HepG2 (cell line): ENCODE data around the gene EXOSC9. TPM values are rescaled to one million over a fixed set of nuclear protein-coding genes. Genes with fewer than 3 reads are reported as not detected.

Experiments
- ATAC-seq: fragments of 200-7000 bp; cut with Tn5 transposase; 3 replicates; pipeline ENCODE4 v1.9.1; 2020; ENCODE audit warnings: mild to moderate bottlenecking, moderate library complexity
- BruUV-seq: library from RNA; stranded (reverse); fragments of 400-500 nt; replicated peaks from 2 replicates; lab custom pipeline; 2021; lab: Mats Ljungman, UMichigan
- CTCF ChIA-PET: fragments of 300-600 bp; formaldehyde crosslinking; extraction: SDS; loops from one replicate; lab custom pipeline; 2021; ENCODE audit warnings: low total read pairs, inconsistent platforms, low intra/inter-chr PET ratio; lab: Yijun Ruan, JAX
- POLR2A ChIA-PET: fragments of 350-600 bp; sonication (Branson Sonifier 250); formaldehyde crosslinking; loops from one replicate; lab custom pipeline; 2020; ENCODE audit warnings: antibody characterized with exemption, inconsistent platforms; lab: Yijun Ruan, JAX
- DNase-seq: peaks from one replicate; pipeline ENCODE4 v3.0.0-alpha.2; 2015; ENCODE audit warnings: low spot score
- FAIRE-seq: peaks from 3 replicates; lab custom pipeline; 2011; peaks lifted over from hg19 to GRCh38; lab: Jason Lieb, UNC
- H2AFZ ChIP-seq: one replicate; pipeline ENCODE4 v1.6.1; 2011; ENCODE audit warnings: low read length, inconsistent platforms
- H3K27ac ChIP-seq: fragments of 300-600 bp; 3 replicates; pipeline ENCODE4 v1.8.0; 2011; ENCODE audit warnings: mixed run types, mild to moderate bottlenecking, mixed read lengths, low read length, inconsistent platforms; ENCODE audit not compliant: insufficient read depth; ENCODE audit errors: extremely low read length
- H3K27me3 ChIP-seq, 2 experiments: fragments of 200-600 bp in 1 of 2; 2 replicates in 1 of 2; 3 replicates in 1 of 2; pipeline versions ENCODE4 v1.6.0 to v1.8.0; 2011; ENCODE audit warnings: low read length in 2 of 2, mild to moderate bottlenecking in 2 of 2, moderate library complexity in 2 of 2, inconsistent platforms in 1 of 2; ENCODE audit not compliant: insufficient read depth in 2 of 2, control insufficient read depth in 1 of 2
- H3K36me3 ChIP-seq, 2 experiments: fragments of 200-600 bp in 1 of 2; replicated peaks in 1 of 2; 2 replicates in 1 of 2; 3 replicates in 1 of 2; pipeline versions ENCODE4 v1.5.1 to v1.8.0; 2011; ENCODE audit warnings: low read length in 2 of 2, inconsistent platforms in 1 of 2; ENCODE audit not compliant: insufficient read depth in 2 of 2, control insufficient read depth in 1 of 2
- H3K4me1 ChIP-seq: 2 replicates; pipeline ENCODE4 v1.5.1; 2012; ENCODE audit warnings: low read length, inconsistent platforms; ENCODE audit not compliant: insufficient read depth
- H3K4me2 ChIP-seq: 2 replicates; pipeline ENCODE4 v1.6.0; 2011; ENCODE audit warnings: low read depth, low read length, inconsistent platforms
- H3K4me3 ChIP-seq, 3 experiments: fragments of 200-600 bp in 1 of 3; sonication (generic), shearing (Covaris generic) in 1 of 3; replicated peaks in 1 of 3; 2 replicates each; pipeline ENCODE4 v1.5.1; 2011 to 2016; ENCODE audit warnings: low read length in 3 of 3, inconsistent platforms in 2 of 3, low read depth in 2 of 3, mild to moderate bottlenecking in 2 of 3, control low read depth in 1 of 3, mixed read lengths in 1 of 3; ENCODE audit not compliant: insufficient read depth in 1 of 3
- H3K79me2 ChIP-seq: one replicate; pipeline ENCODE4 v1.6.1; 2011; ENCODE audit warnings: low read length, inconsistent platforms; ENCODE audit not compliant: insufficient read depth
- H3K9ac ChIP-seq: 2 replicates; pipeline ENCODE4 v1.6.0; 2011; ENCODE audit warnings: mild to moderate bottlenecking, low read depth, low read length, inconsistent platforms; ENCODE audit not compliant: insufficient read depth
- H3K9me3 ChIP-seq: 2 replicates; pipeline ENCODE4 v1.5.1; 2012; ENCODE audit warnings: mild to moderate bottlenecking, low read length
- H4K20me1 ChIP-seq: 2 replicates; pipeline ENCODE4 v1.6.0; 2011; ENCODE audit warnings: inconsistent platforms, mild to moderate bottlenecking, low read length, moderate library complexity; ENCODE audit not compliant: insufficient read depth
- BATF2 ChIP-seq: sonication (generic); formaldehyde crosslinking; IDR thresholded peaks from 2 replicates; pipeline ENCODE4 v1.8.0; 2022; ENCODE audit warnings: mild to moderate bottlenecking, missing genetic modification reagents, moderate library complexity
- CC2D1A ChIP-seq: sonication (generic); formaldehyde crosslinking; IDR thresholded peaks from 2 replicates; pipeline ENCODE4 v1.8.1; 2023; ENCODE audit warnings: mild to moderate bottlenecking, missing genetic modification reagents
- GFI1 ChIP-seq: sonication (generic); formaldehyde crosslinking; IDR thresholded peaks from 2 replicates; pipeline ENCODE4 v1.5.0; 2020; ENCODE audit warnings: missing genetic modification reagents, mild to moderate bottlenecking, borderline replicate concordance
- HMGXB3 ChIP-seq: sonication (generic); formaldehyde crosslinking; IDR thresholded peaks from 2 replicates; pipeline ENCODE4 v1.4.0; 2020; ENCODE audit warnings: missing genetic modification reagents, borderline replicate concordance
- HOXA7 ChIP-seq: sonication (generic); formaldehyde crosslinking; IDR thresholded peaks from 2 replicates; pipeline ENCODE4 v1.8.1; 2022; ENCODE audit warnings: mild to moderate bottlenecking, missing genetic modification reagents, moderate library complexity
- MAFF ChIP-seq: IDR thresholded peaks from 2 replicates; pipeline ENCODE4 v1.6.1; 2011; ENCODE audit warnings: low read depth, low read length, improper control_type of control experiment
- MNT ChIP-seq: fragments of 450-650 bp; IDR thresholded peaks from 2 replicates; pipeline ENCODE4 v1.6.1; 2016
- MXI1 ChIP-seq: IDR thresholded peaks from 3 replicates; pipeline ENCODE4 v1.6.1; 2012; ENCODE audit warnings: low read depth, low read length, inconsistent platforms, borderline replicate concordance
- NR2F1 ChIP-seq, 2 experiments: fragments of 450-650 bp in 1 of 2; formaldehyde crosslinking in 1 of 2; IDR thresholded peaks; 2 replicates each; pipeline versions ENCODE4 v1.5.0 to v1.6.1; 2016 to 2020; ENCODE audit warnings: mild to moderate bottlenecking in 1 of 2, missing compliant biosample characterization in 1 of 2, missing genetic modification reagents in 1 of 2, moderate library complexity in 1 of 2
- RORA ChIP-seq: sonication (generic); formaldehyde crosslinking; IDR thresholded peaks from 2 replicates; pipeline ENCODE4 v1.5.0; 2020; ENCODE audit warnings: mild to moderate bottlenecking, missing genetic modification reagents, moderate library complexity
- SOX13 ChIP-seq, 3 experiments: fragments of 450-650 bp in 1 of 3; sonication (generic) in 1 of 3; formaldehyde crosslinking in 1 of 3; IDR thresholded peaks in 2 of 3; conservative IDR thresholded peaks in 1 of 3; 2 replicates each; pipeline versions ENCODE4 v1.5.0 to v1.6.1; 2016 to 2020; ENCODE audit warnings: antibody characterized with exemption in 1 of 3, mild to moderate bottlenecking in 1 of 3, missing compliant biosample characterization in 1 of 3, missing genetic modification reagents in 1 of 3, moderate library complexity in 1 of 3
- TBL1XR1 ChIP-seq: fragments of 150-350 bp; IDR thresholded peaks from 2 replicates; pipeline ENCODE4 v1.6.1; 2014; ENCODE audit warnings: borderline replicate concordance, low read length; ENCODE audit not compliant: partially characterized antibody
- ZBTB7A ChIP-seq: sonication (generic); formaldehyde crosslinking; IDR thresholded peaks from 2 replicates; pipeline ENCODE4 v1.8.0; 2022; ENCODE audit warnings: mild to moderate bottlenecking, missing genetic modification reagents
- ZFP62 ChIP-seq: sonication (generic); formaldehyde crosslinking; IDR thresholded peaks from 2 replicates; pipeline ENCODE4 v1.4.0; 2020; ENCODE audit warnings: missing genetic modification reagents
- ZNF546 ChIP-seq: sonication (generic); formaldehyde crosslinking; conservative IDR thresholded peaks from 2 replicates; pipeline ENCODE4 v1.8.1; 2023; ENCODE audit warnings: mild to moderate bottlenecking, missing genetic modification reagents
- ZNF839 ChIP-seq: sonication (generic); formaldehyde crosslinking; IDR thresholded peaks from 2 replicates; pipeline ENCODE4 v1.4.0; 2020; ENCODE audit warnings: missing genetic modification reagents, mild to moderate bottlenecking, borderline replicate concordance
- ZSCAN21 ChIP-seq: sonication (generic); formaldehyde crosslinking; IDR thresholded peaks from 2 replicates; pipeline ENCODE4 v1.8.0; 2022; ENCODE audit warnings: mild to moderate bottlenecking, missing genetic modification reagents, moderate library complexity, borderline replicate concordance
- WGBS: methylation state at CpG from one replicate; pipeline ENCODE4 v1.1.6; 2017; ENCODE audit warnings: low lambda C conversion rate; 5-methylcytosine and 5-hydroxymethylcytosine counted together
- in situ Hi-C: cut with HindIII; loops from 2 replicates; pipeline ENCODE4 v1.10.0; 2017; ENCODE audit warnings: low pct_unique_long_range_greater_than_20kb; ENCODE audit not compliant: extremely low pct_ligation_motif_present
- intact Hi-C: fragments of 100-400 bp; cut with micrococcal nuclease; formaldehyde crosslinking; loops from one replicate; pipeline ENCODE4 v1.10.0; 2022; ENCODE audit not compliant: unreplicated experiment
- polyA plus RNA-seq, 8 experiments: library from polyadenylated mRNA; depleted of rRNA in 3 of 8; stranded (reverse) in 7 of 8; unstranded in 1 of 8; fragments of >200 nt; fragmentation: Illumina TruSeq in 4 of 8; extraction: Trizol in 4 of 8; gene quantifications; 2 replicates each; pipeline versions ENCODE4 v1.2.1 to v1.2.3, GENCODE V29; 2011 to 2016; ENCODE audit warnings: low read depth in 4 of 8, missing spikeins in 1 of 8, mixed read lengths in 1 of 8; ENCODE audit not compliant: insufficient read depth in 1 of 8
- total RNA-seq, 5 experiments: library from RNA; depleted of rRNA; stranded (reverse); fragments of >200 nt; fragmentation: Illumina TruSeq; extraction: Trizol; gene quantifications; 2 replicates each; pipeline ENCODE4 v1.2.3, GENCODE V29; 2016; ENCODE audit warnings: low read depth in 1 of 5

EXOSC9 gene
- total and polyA plus RNA-seq, 2 of the 13 experiments (the other 11 are each of a cell fraction or from before 2014, with no cell fraction given): 26.0 to 48.0 TPM

GRCh38 chr4:121771869-121772268, 29.3 kb upstream of the EXOSC9 start:
- FAIRE-seq (no peak), DNase-seq (no peak), ATAC-seq (no peak)
- Histone ChIP-seq H3K9me3 (no peaks in the 10 kb centered on the region), H2AFZ (no peak overlapping the region), H3K4me1 (no peaks in the 10 kb centered on the region), H3K36me3 (no peaks in the 10 kb centered on the region), H4K20me1 (no peaks in the 10 kb centered on the region), H3K4me2 (no peak overlapping the region), H3K27me3 (peaks cover 0 to 25% of the 10 kb centered on the region in 2 experiments; a peak in 4 of 5 replicates), H3K79me2 (no peaks in the 10 kb centered on the region), H3K27ac (no peak overlapping the region), H3K4me3 (no peak overlapping the region), H3K9ac (no peak overlapping the region)
- CTCF ChIA-PET: no interaction called here
- in situ Hi-C loops: no loop called here
- WGBS: 44% methylated on average over 1 of the region's 1 CpG
- TF ChIP-seq MAFF: no peak
- TF ChIP-seq ZSCAN21 (CRISPR knock-in tag): no peak
- no peak for TF ChIP-seq CC2D1A
- no peak for TF ChIP-seq ZNF546 (CRISPR knock-in tag)
- no peak for TF ChIP-seq NR2F1 (CRISPR knock-in tag; IDR thresholded peaks at IDR 0.05)
- no peak for TF ChIP-seq HOXA7 (CRISPR knock-in tag)
- no peak for TF ChIP-seq RORA (CRISPR knock-in tag)
- no peak for TF ChIP-seq ZNF839 (CRISPR knock-in tag)
- no peak for TF ChIP-seq BATF2 (CRISPR knock-in tag)
- no peak for TF ChIP-seq ZBTB7A (CRISPR knock-in tag)
- TF ChIP-seq HMGXB3: no peak
- no peak for TF ChIP-seq ZFP62
- TF ChIP-seq GFI1 (CRISPR knock-in tag): no peak
- no peak for TF ChIP-seq MXI1
- TF ChIP-seq TBL1XR1: no peak
- no peak for TF ChIP-seq MNT
- no peak for TF ChIP-seq SOX13 (IDR thresholded peaks at IDR 0.05)
- TF ChIP-seq SOX13 (CRISPR knock-in tag; conservative IDR thresholded peaks at IDR 0.05 in 1 of 2, IDR thresholded peaks at IDR 0.05 in 1 of 2): no peak
- intact Hi-C loops: no loop called here
- POLR2A ChIA-PET: no interaction called here
- BruUV-seq: no TSS peak
